WTC11 (cell line): ENCODE data around the gene PLAA. TPM values are rescaled to one million over a fixed set of nuclear protein-coding genes. Genes with fewer than 3 reads are reported as not detected.

Experiments
- ATAC-seq: fragments of 200-7000 bp; cut with Tn5 transposase; 2 replicates; pipeline ENCODE4 v1.10.0; 2021; ENCODE audit warnings: mild to moderate bottlenecking, moderate library complexity
- CTCF ChIA-PET: fragments of 300-600 bp; sonication (Branson Sonifier 250); formaldehyde crosslinking; loops from one replicate; lab custom pipeline; 2021; ENCODE audit warnings: antibody characterized with exemption; lab: Charles Lee
- POLR2A ChIA-PET: fragments of 350-600 bp; sonication (Branson Sonifier 250); formaldehyde crosslinking; loops from one replicate; lab custom pipeline; 2021; ENCODE audit warnings: antibody characterized with exemption; lab: Charles Lee
- DNase-seq: peaks from one replicate; pipeline ENCODE4 v3.0.0; 2021; ENCODE audit warnings: low spot score
- H3K27ac Mint-ChIP-seq: 2 replicates; pipeline ENCODE4 v1.8.0; 2021; ENCODE audit warnings: mixed read lengths
- H3K27me3 Mint-ChIP-seq: 2 replicates; pipeline ENCODE4 v1.8.0; 2021; ENCODE audit warnings: low read depth, mild to moderate bottlenecking, moderate library complexity, mixed read lengths
- H3K36me3 Mint-ChIP-seq: 2 replicates; pipeline ENCODE4 v1.8.0; 2021; ENCODE audit warnings: mixed read lengths
- H3K4me1 Mint-ChIP-seq: 2 replicates; pipeline ENCODE4 v1.8.0; 2022; ENCODE audit warnings: mixed read lengths
- H3K4me3 Mint-ChIP-seq: 2 replicates; pipeline ENCODE4 v1.8.0; 2021; ENCODE audit warnings: mild to moderate bottlenecking, moderate library complexity, mixed read lengths
- H3K9me3 Mint-ChIP-seq: 2 replicates; pipeline ENCODE4 v1.8.0; 2021; ENCODE audit warnings: mixed read lengths
- ATF1 ChIP-seq: sonication (generic); formaldehyde crosslinking; IDR thresholded peaks from 2 replicates; pipeline ENCODE4 v1.8.1; 2023; ENCODE audit warnings: mild to moderate bottlenecking, moderate library complexity, missing genetic modification reagents
- ATF2 ChIP-seq: sonication (generic); formaldehyde crosslinking; IDR thresholded peaks from 2 replicates; pipeline ENCODE4 v1.8.1; 2022; ENCODE audit warnings: low read depth, missing genetic modification reagents, borderline replicate concordance
- ATF6 ChIP-seq: sonication (generic); formaldehyde crosslinking; IDR thresholded peaks from 2 replicates; pipeline ENCODE4 v1.8.1; 2023; ENCODE audit warnings: mild to moderate bottlenecking, missing genetic modification reagents
- E2F1 ChIP-seq: sonication (generic); formaldehyde crosslinking; IDR thresholded peaks from 2 replicates; pipeline ENCODE4 v1.8.0; 2022; ENCODE audit warnings: mild to moderate bottlenecking, missing genetic modification reagents
- GTF2I ChIP-seq: fragments of 250-450 bp; sonication (Bioruptor Pico); conservative IDR thresholded peaks from 2 replicates; pipeline ENCODE4 v1.4.0; 2021; ENCODE audit warnings: mild to moderate bottlenecking
- HMGA2 ChIP-seq: fragments of 250-450 bp; sonication (Bioruptor Pico); IDR thresholded peaks from 2 replicates; pipeline ENCODE4 v1.4.0; 2021; ENCODE audit warnings: mild to moderate bottlenecking, moderate library complexity
- IRF2 ChIP-seq: sonication (generic); formaldehyde crosslinking; IDR thresholded peaks from 2 replicates; pipeline ENCODE4 v1.8.0; 2022; ENCODE audit warnings: low read depth, missing genetic modification reagents, borderline replicate concordance
- JAZF1 ChIP-seq: fragments of 250-450 bp; sonication (Bioruptor Pico); IDR thresholded peaks from 2 replicates; pipeline ENCODE4 v1.9.0; 2021; ENCODE audit warnings: moderate library complexity, mild to moderate bottlenecking, inconsistent platforms
- MLX ChIP-seq: sonication (generic); formaldehyde crosslinking; IDR thresholded peaks from 2 replicates; pipeline ENCODE4 v1.8.1; 2023; ENCODE audit warnings: mild to moderate bottlenecking, missing genetic modification reagents, moderate library complexity
- NFYB ChIP-seq: sonication (generic); formaldehyde crosslinking; conservative IDR thresholded peaks from 2 replicates; pipeline ENCODE4 v1.8.0; 2022; ENCODE audit warnings: low read depth, missing genetic modification reagents
- NR2C2 ChIP-seq: sonication (generic); formaldehyde crosslinking; IDR thresholded peaks from 2 replicates; pipeline ENCODE4 v1.8.0; 2022; ENCODE audit warnings: mild to moderate bottlenecking, missing genetic modification reagents
- NR3C1 ChIP-seq: sonication (generic); formaldehyde crosslinking; conservative IDR thresholded peaks from 2 replicates; pipeline ENCODE4 v1.8.1; 2023; ENCODE audit warnings: low read depth, mild to moderate bottlenecking, missing genetic modification reagents
- OVOL2 ChIP-seq: fragments of 250-450 bp; sonication (Bioruptor Pico); IDR thresholded peaks from 2 replicates; pipeline ENCODE4 v1.9.0; 2021; ENCODE audit warnings: mild to moderate bottlenecking, borderline replicate concordance
- SMAD3 ChIP-seq: sonication (generic); formaldehyde crosslinking; IDR thresholded peaks from 2 replicates; pipeline ENCODE4 v1.8.0; 2022; ENCODE audit warnings: missing genetic modification reagents, mild to moderate bottlenecking, borderline replicate concordance
- SOX15 ChIP-seq: fragments of 250-450 bp; sonication (Bioruptor Pico); IDR thresholded peaks from 2 replicates; pipeline ENCODE4 v1.9.0; 2021; ENCODE audit warnings: mild to moderate bottlenecking
- STAT6 ChIP-seq: sonication (generic); formaldehyde crosslinking; conservative IDR thresholded peaks from 2 replicates; pipeline ENCODE4 v1.8.1; 2023; ENCODE audit warnings: mild to moderate bottlenecking, low read depth, missing genetic modification reagents, moderate library complexity
- ZNF263 ChIP-seq: sonication (generic); formaldehyde crosslinking; IDR thresholded peaks from 2 replicates; pipeline ENCODE4 v1.8.1; 2022; ENCODE audit warnings: low read depth, mild to moderate bottlenecking, moderate library complexity, missing genetic modification reagents
- ZNF317 ChIP-seq: sonication (generic); formaldehyde crosslinking; IDR thresholded peaks from 2 replicates; pipeline ENCODE4 v1.8.1; 2023; ENCODE audit warnings: low read depth, mild to moderate bottlenecking, moderate library complexity, missing genetic modification reagents, borderline replicate concordance
- ZNF671 ChIP-seq: fragments of 250-450 bp; sonication (Bioruptor Pico); IDR thresholded peaks from 2 replicates; pipeline ENCODE4 v1.8.0; 2021; ENCODE audit warnings: mild to moderate bottlenecking
- total RNA-seq: library from RNA; stranded (reverse); gene quantifications from 3 replicates; pipeline ENCODE4 v1.2.3, GENCODE V29; 2021

Gene PLAA
- total RNA-seq, 1 experiment from 2014 or later: 56.1 TPM

- ChIA-PET POLR2A (interaction anchor here (1.1 to 3.8 kb wide), 3 partner anchors 27 to 82 kb away, joined by 6 to 26 read pairs (median 9); partner anchors contain the start of genes CAAP1 and PLAA), CTCF (interaction anchor here (1.1 to 3.4 kb wide), 3 partner anchors 18 to 81 kb away, joined by 3 to 29 read pairs (median 12); partner anchors contain the start of genes CAAP1 and IFT74)
- Mint-ChIP-seq H3K4me1 (peaks cover 34% of the 10 kb centered on the region), H3K27ac (peak overlapping the region; percentile 61; the same call in 1 of the 2 replicates), H3K27me3 (no peaks in the 10 kb centered on the region), H3K4me3 (no peak overlapping the region), H3K36me3 (no peaks in the 10 kb centered on the region), H3K9me3 (no peaks in the 10 kb centered on the region)
- no peak for ATAC-seq
- TF ChIP-seq ATF6 (CRISPR knock-in tag) (no peak), NR2C2 (CRISPR knock-in tag) (no peak)
- no peak for DNase-seq
Measured at GRCh38 chr9:26973989-26974388, 26.9 kb upstream of the PLAA start.

- DNase-seq: no peak
- POLR2A ChIA-PET: no interaction called here
- H3K36me3 Mint-ChIP-seq: no peaks in the 10 kb centered on the region
- no peaks in the 10 kb centered on the region for H3K9me3 Mint-ChIP-seq
- no peak for TF ChIP-seq SMAD3 (CRISPR knock-in tag)
- no peak for TF ChIP-seq NFYB (CRISPR knock-in tag)
- TF ChIP-seq STAT6 (CRISPR knock-in tag): no peak
- no peak for TF ChIP-seq SOX15 (CRISPR knock-in tag)
- no peak for TF ChIP-seq NR3C1 (CRISPR knock-in tag)
- TF ChIP-seq ATF1 (CRISPR knock-in tag): no peak
- no peak for TF ChIP-seq E2F1 (CRISPR knock-in tag)
- TF ChIP-seq GTF2I: no peak
- no peak for TF ChIP-seq HMGA2 (CRISPR knock-in tag)
- no peak for TF ChIP-seq ZNF263 (CRISPR knock-in tag)
- TF ChIP-seq OVOL2 (CRISPR knock-in tag): no peak
- no peak for TF ChIP-seq MLX (CRISPR knock-in tag)
- TF ChIP-seq ATF2: no peak
- no peak for TF ChIP-seq ZNF317 (CRISPR knock-in tag)
- TF ChIP-seq ZNF671 (CRISPR knock-in tag): no peak
- no peak for TF ChIP-seq JAZF1 (CRISPR knock-in tag)
- TF ChIP-seq IRF2 (CRISPR knock-in tag): no peak
- TF ChIP-seq, all 79 proteins: peak for 0
- H3K27me3 Mint-ChIP-seq: no peaks in the 10 kb centered on the region
- CTCF ChIA-PET: no interaction called here
- no peak overlapping the region for H3K4me3 Mint-ChIP-seq
- H3K4me1 Mint-ChIP-seq: peaks cover 30% of the 10 kb centered on the region
- ATAC-seq: no peak
- H3K27ac Mint-ChIP-seq: no peak overlapping the region
Measured at GRCh38 chr9:26971721-26972120, 24.7 kb upstream of the PLAA start.
